H9 (cell line): Measurements from ENCODE around the gene ZFP69B. TPM values are rescaled to one million over a fixed set of nuclear protein-coding genes. Genes with fewer than 3 reads are reported as not detected.

Experiments used
- DNase-seq: peaks from one replicate; pipeline ENCODE4 v3.0.0-alpha.2; 2017
- H2AFZ ChIP-seq: one replicate; pipeline ENCODE4 v1.6.1; 2013; ENCODE audit warnings: mild to moderate bottlenecking, low read length, control low read depth, moderate library complexity
- H2AK5ac ChIP-seq: 2 replicates; pipeline ENCODE4 v1.6.1; 2013; ENCODE audit warnings: low read length, control low read depth, mixed read lengths; ENCODE audit not compliant: insufficient read length
- H2BK120ac ChIP-seq: one replicate; pipeline ENCODE4 v1.6.1; 2013; ENCODE audit warnings: low read depth, mild to moderate bottlenecking, low read length, control low read depth, inconsistent platforms; ENCODE audit not compliant: poor library complexity, severe bottlenecking
- H2BK12ac ChIP-seq: 2 replicates; pipeline ENCODE4 v1.6.1; 2013; ENCODE audit warnings: low read length, control low read depth, mixed read lengths, low read depth; ENCODE audit not compliant: insufficient read length
- H2BK15ac ChIP-seq: 2 replicates; pipeline ENCODE4 v1.6.1; 2013; ENCODE audit warnings: low read depth, low read length, control low read depth
- H2BK20ac ChIP-seq: one replicate; pipeline ENCODE4 v1.6.1; 2013; ENCODE audit warnings: low read depth, mild to moderate bottlenecking, low read length, control low read depth, inconsistent platforms; ENCODE audit not compliant: poor library complexity, severe bottlenecking
- H2BK5ac ChIP-seq: 2 replicates; pipeline ENCODE4 v1.6.1; 2013; ENCODE audit warnings: low read length, control low read depth, mixed read lengths; ENCODE audit not compliant: insufficient read length
- H3K14ac ChIP-seq: 2 replicates; pipeline ENCODE4 v1.6.1; 2013; ENCODE audit warnings: low read length, control low read depth; ENCODE audit not compliant: insufficient read depth
- H3K18ac ChIP-seq: 2 replicates; pipeline ENCODE4 v1.6.1; 2013; ENCODE audit warnings: low read depth, mild to moderate bottlenecking, mixed read lengths, low read length, control low read depth; ENCODE audit not compliant: insufficient read length
- H3K23ac ChIP-seq: 2 replicates; pipeline ENCODE4 v1.6.1; 2013; ENCODE audit warnings: low read length, control low read depth, mixed read lengths, low read depth; ENCODE audit not compliant: insufficient read length
- H3K23me2 ChIP-seq: 2 replicates; pipeline ENCODE4 v1.6.1; 2013; ENCODE audit warnings: low read depth, mild to moderate bottlenecking, mixed read lengths, low read length, control low read depth; ENCODE audit not compliant: insufficient read length, poor library complexity, severe bottlenecking
- H3K27ac ChIP-seq: 2 replicates; pipeline ENCODE4 v1.5.1; 2013; ENCODE audit warnings: low read length, control low read depth, mixed read lengths, low read depth; ENCODE audit not compliant: insufficient read length
- H3K27me3 ChIP-seq: 2 replicates; pipeline ENCODE4 v1.6.1; 2013; ENCODE audit warnings: low read length, control low read depth, inconsistent platforms; ENCODE audit not compliant: insufficient read depth
- H3K4ac ChIP-seq: 2 replicates; pipeline ENCODE4 v1.6.1; 2013; ENCODE audit warnings: low read depth, mild to moderate bottlenecking, control low read depth, inconsistent platforms, low read length, moderate library complexity
- H3K4me1 ChIP-seq: 2 replicates; pipeline ENCODE4 v1.6.1; 2013; ENCODE audit warnings: low read length, control low read depth, inconsistent platforms; ENCODE audit not compliant: insufficient read depth
- H3K4me2 ChIP-seq: 2 replicates; pipeline ENCODE4 v1.6.1; 2013; ENCODE audit warnings: low read length, control low read depth, mixed read lengths; ENCODE audit not compliant: insufficient read length, insufficient read depth
- H3K56ac ChIP-seq: 2 replicates; pipeline ENCODE4 v1.6.1; 2013; ENCODE audit warnings: low read depth, mild to moderate bottlenecking, mixed read lengths, low read length, control low read depth; ENCODE audit not compliant: insufficient read length
- H3K79me1 ChIP-seq: 2 replicates; pipeline ENCODE4 v1.6.1; 2013; ENCODE audit warnings: low read depth, mild to moderate bottlenecking, moderate library complexity, low read length, control low read depth, inconsistent platforms; ENCODE audit not compliant: insufficient read depth, poor library complexity, severe bottlenecking
- H3K79me2 ChIP-seq: 2 replicates; pipeline ENCODE4 v1.6.1; 2013; ENCODE audit warnings: low read length, control low read depth, inconsistent platforms; ENCODE audit not compliant: insufficient read depth
- H3K9ac ChIP-seq: 2 replicates; pipeline ENCODE4 v1.6.1; 2013; ENCODE audit warnings: low read length, control low read depth, mixed read lengths; ENCODE audit not compliant: insufficient read length; ENCODE audit errors: extremely low read depth
- H3K9me3 ChIP-seq: one replicate; pipeline ENCODE4 v1.6.1; 2013; ENCODE audit warnings: low read depth, low read length, inconsistent platforms; ENCODE audit not compliant: control insufficient read depth
- H3T11ph ChIP-seq: one replicate; pipeline ENCODE4 v1.6.1; 2013; ENCODE audit warnings: mild to moderate bottlenecking, low read length, control low read depth, inconsistent platforms
- H4K20me1 ChIP-seq: one replicate; pipeline ENCODE4 v1.6.1; 2013; ENCODE audit not compliant: control insufficient read depth, insufficient read length, insufficient read depth
- H4K5ac ChIP-seq: 2 replicates; pipeline ENCODE4 v1.6.1; 2013; ENCODE audit warnings: low read depth, mild to moderate bottlenecking, mixed read lengths, low read length, control low read depth; ENCODE audit not compliant: insufficient read length
- H4K8ac ChIP-seq: replicated peaks from 2 replicates; pipeline ENCODE4 v1.6.1; 2013; ENCODE audit warnings: low read length, control low read depth, mixed read lengths, low read depth; ENCODE audit not compliant: insufficient read length
- H4K91ac ChIP-seq: 2 replicates; pipeline ENCODE4 v1.6.1; 2013; ENCODE audit warnings: low read depth, mild to moderate bottlenecking, moderate library complexity, mixed read lengths, low read length, control low read depth; ENCODE audit not compliant: insufficient read length
- H3K27ac Mint-ChIP-seq, 3 experiments: 2 replicates in 2 of 3; 3 replicates in 1 of 3; pipeline ENCODE4 v1.8.0; 2020 to 2021; ENCODE audit warnings: mixed read lengths in 3 of 3, mild to moderate bottlenecking in 1 of 3, moderate library complexity in 1 of 3
- H3K27me3 Mint-ChIP-seq: 2 replicates; pipeline ENCODE4 v1.8.0; 2021; ENCODE audit warnings: low read depth, mild to moderate bottlenecking, moderate library complexity, mixed read lengths
- H3K36me3 Mint-ChIP-seq, 3 experiments: 2 replicates in 2 of 3; 3 replicates in 1 of 3; pipeline ENCODE4 v1.8.0; 2020 to 2021; ENCODE audit warnings: low read depth in 3 of 3, mixed read lengths in 3 of 3; ENCODE audit not compliant: insufficient read depth in 1 of 3
- H3K4me1 Mint-ChIP-seq, 2 experiments: 2 replicates each; pipeline ENCODE4 v1.8.0; 2020; ENCODE audit warnings: mixed read lengths in 2 of 2
- H3K4me3 Mint-ChIP-seq, 2 experiments: 2 replicates in 1 of 2; 3 replicates in 1 of 2; pipeline ENCODE4 v1.8.0; 2020 to 2021; ENCODE audit warnings: mild to moderate bottlenecking in 2 of 2, mixed read lengths in 2 of 2, moderate library complexity in 1 of 2
- H3K9me3 Mint-ChIP-seq, 2 experiments: 2 replicates in 1 of 2; 3 replicates in 1 of 2; pipeline ENCODE4 v1.8.0; 2020; ENCODE audit warnings: mild to moderate bottlenecking in 2 of 2, mixed read lengths in 2 of 2, moderate library complexity in 1 of 2
- WGBS: extraction: QIAGEN DNeasy Blood & Tissue Kit; methylation state at CpG from one replicate; pipeline ENCODE4 v1.1.7; 2013; ENCODE audit warnings: missing lambda C conversion rate, low lambda C conversion rate, mixed read lengths; ENCODE audit not compliant: insufficient read length; ENCODE audit errors: extremely low coverage; 5-methylcytosine and 5-hydroxymethylcytosine counted together
- total RNA-seq: library from RNA; stranded (reverse); gene quantifications from 2 replicates; pipeline ENCODE4 v1.2.1, GENCODE V29; 2021
- TF ChIP-seq, protein P1 (sequence below): fragments of 200-600 bp; sonication (generic); conservative IDR thresholded peaks from 3 replicates; pipeline ENCODE4 v1.8.0; 2021; ENCODE audit warnings: antibody characterized with exemption, mild to moderate bottlenecking

ZFP69B gene
- total RNA-seq, 1 experiment from 2014 or later = 16.2 TPM

GRCh38 chr1:40435876-40436275 is 14.4 kb upstream of the ZFP69B start:
- WGBS = no CpG with 5 or more reads among the region's 4 CpGs
- Histone ChIP-seq H3K4me2 (no peak overlapping the region), H3K27ac (no peak overlapping the region), H3K9ac (no peak overlapping the region), H3K79me2 (no peaks in the 10 kb centered on the region), H3K9me3 (no peaks in the 10 kb centered on the region), H3K79me1 (no peaks in the 10 kb centered on the region), H3K23ac (no peak overlapping the region), H2BK12ac (no peak overlapping the region), H4K20me1 (no peaks in the 10 kb centered on the region), H3K27me3 (no peaks in the 10 kb centered on the region), H3K14ac (no peak overlapping the region), H3K18ac (no peak overlapping the region), H2BK15ac (no peak overlapping the region), H4K8ac (no peak overlapping the region), H3T11ph (no peak overlapping the region), H2BK5ac (no peak overlapping the region), H4K91ac (no peak overlapping the region), H2AFZ (no peak overlapping the region), H3K56ac (no peak overlapping the region), H3K23me2 (no peaks in the 10 kb centered on the region), H3K4me1 (no peaks in the 10 kb centered on the region), H2AK5ac (no peak overlapping the region), H4K5ac (no peak overlapping the region), H2BK120ac (no peak overlapping the region), H2BK20ac (no peak overlapping the region), H3K4ac (no peak overlapping the region)
- no peak for DNase-seq
- TF ChIP-seq, protein P1, sequence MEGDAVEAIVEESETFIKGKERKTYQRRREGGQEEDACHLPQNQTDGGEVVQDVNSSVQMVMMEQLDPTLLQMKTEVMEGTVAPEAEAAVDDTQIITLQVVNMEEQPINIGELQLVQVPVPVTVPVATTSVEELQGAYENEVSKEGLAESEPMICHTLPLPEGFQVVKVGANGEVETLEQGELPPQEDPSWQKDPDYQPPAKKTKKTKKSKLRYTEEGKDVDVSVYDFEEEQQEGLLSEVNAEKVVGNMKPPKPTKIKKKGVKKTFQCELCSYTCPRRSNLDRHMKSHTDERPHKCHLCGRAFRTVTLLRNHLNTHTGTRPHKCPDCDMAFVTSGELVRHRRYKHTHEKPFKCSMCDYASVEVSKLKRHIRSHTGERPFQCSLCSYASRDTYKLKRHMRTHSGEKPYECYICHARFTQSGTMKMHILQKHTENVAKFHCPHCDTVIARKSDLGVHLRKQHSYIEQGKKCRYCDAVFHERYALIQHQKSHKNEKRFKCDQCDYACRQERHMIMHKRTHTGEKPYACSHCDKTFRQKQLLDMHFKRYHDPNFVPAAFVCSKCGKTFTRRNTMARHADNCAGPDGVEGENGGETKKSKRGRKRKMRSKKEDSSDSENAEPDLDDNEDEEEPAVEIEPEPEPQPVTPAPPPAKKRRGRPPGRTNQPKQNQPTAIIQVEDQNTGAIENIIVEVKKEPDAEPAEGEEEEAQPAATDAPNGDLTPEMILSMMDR = no peak
- no peaks in the 10 kb centered on the region for H3K36me3 Mint-ChIP-seq
- H3K27ac Mint-ChIP-seq = no peak overlapping the region
- no peaks in the 10 kb centered on the region for H3K4me1 Mint-ChIP-seq
- H3K27me3 Mint-ChIP-seq = 0 out of 2 replicates have a peak, but pooled peaks cover 2% of the 10 kb centered on the region
- no peaks in the 10 kb centered on the region for H3K9me3 Mint-ChIP-seq
- H3K4me3 Mint-ChIP-seq = no peak overlapping the region
